Esophagus muscularis mucosa (tissue), 3 donors: Measurements from ENCODE around the gene SYNDIG1.

Experiments
- CTCF ChIP-seq, 3 experiments: fragments of 200-600 bp in 2 of 3; fragments of 450-650 bp in 1 of 3; sonication (generic) in 2 of 3; IDR thresholded peaks; one replicate each; pipeline ENCODE4 v1.5.1; 2017 to 2019; ENCODE audit warnings: antibody characterized with exemption in 3 of 3, mild to moderate bottlenecking in 2 of 3, moderate library complexity in 1 of 3
- POLR2A ChIP-seq: fragments of 450-650 bp; IDR thresholded peaks from one replicate; pipeline ENCODE4 v1.6.1; 2017; ENCODE audit warnings: antibody characterized with exemption, moderate library complexity, mild to moderate bottlenecking, low read depth

GRCh38 chr20:24450177-24450576 is 19.3 kb upstream of the SYNDIG1 start:
- TF ChIP-seq POLR2A, result no peak
- no peak for TF ChIP-seq CTCF (IDR thresholded peaks at IDR 0.05)
